ENCODE measurements around the gene EPG5. TPM values are rescaled to one million over a fixed set of nuclear protein-coding genes. Genes with fewer than 3 reads are reported as not detected.

The EPG5 gene
- total and polyA plus RNA-seq, 7 donors, result 4.4 to 19.9 (median 11.9) TPM

DNA sequence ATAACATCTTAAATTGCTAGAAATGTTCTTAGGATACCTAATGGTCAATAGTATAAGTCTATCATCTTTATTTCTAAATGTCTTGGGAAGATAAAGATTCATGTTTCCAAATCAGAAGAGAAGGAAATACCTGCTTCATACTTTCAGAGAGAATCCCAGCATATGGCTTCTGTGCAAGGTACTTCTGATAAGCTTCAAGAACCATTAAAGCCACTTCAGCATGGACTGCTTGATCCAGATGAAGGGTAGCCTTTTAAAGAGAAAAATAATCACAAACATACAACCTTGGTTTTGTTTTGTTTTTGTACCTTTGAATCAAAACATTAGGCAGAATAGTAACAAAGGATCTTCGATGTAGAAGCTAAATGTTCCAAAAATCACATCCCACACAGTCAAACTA lies 44.0 kb downstream of the EPG5 start:
- H3K27me3 ChIP-seq (ENCODE audit: insufficient read depth in 3 of 3, low read length in 2 of 3), result no peaks in the 10 kb centered on the region
- 94 to 100% (median 100%) methylated on average over 1 of the region's 1 CpG for WGBS, 3 donors
- peaks cover 6% of the 10 kb centered on the region for H3K4me1 ChIP-seq
- H3K36me3 ChIP-seq (ENCODE audit: insufficient read depth in 1 of 2, low read depth in 1 of 2), result peaks cover 6 to 86% of the 10 kb centered on the region in 2 donors
- DNase-seq, result no peak
- intact Hi-C loops (cut with DNase I), result no loop called here
- no peaks in the 10 kb centered on the region for H3K9me3 ChIP-seq
- no peak for ATAC-seq
- no peak overlapping the region for H3K4me3 ChIP-seq
- TF ChIP-seq, protein P1, sequence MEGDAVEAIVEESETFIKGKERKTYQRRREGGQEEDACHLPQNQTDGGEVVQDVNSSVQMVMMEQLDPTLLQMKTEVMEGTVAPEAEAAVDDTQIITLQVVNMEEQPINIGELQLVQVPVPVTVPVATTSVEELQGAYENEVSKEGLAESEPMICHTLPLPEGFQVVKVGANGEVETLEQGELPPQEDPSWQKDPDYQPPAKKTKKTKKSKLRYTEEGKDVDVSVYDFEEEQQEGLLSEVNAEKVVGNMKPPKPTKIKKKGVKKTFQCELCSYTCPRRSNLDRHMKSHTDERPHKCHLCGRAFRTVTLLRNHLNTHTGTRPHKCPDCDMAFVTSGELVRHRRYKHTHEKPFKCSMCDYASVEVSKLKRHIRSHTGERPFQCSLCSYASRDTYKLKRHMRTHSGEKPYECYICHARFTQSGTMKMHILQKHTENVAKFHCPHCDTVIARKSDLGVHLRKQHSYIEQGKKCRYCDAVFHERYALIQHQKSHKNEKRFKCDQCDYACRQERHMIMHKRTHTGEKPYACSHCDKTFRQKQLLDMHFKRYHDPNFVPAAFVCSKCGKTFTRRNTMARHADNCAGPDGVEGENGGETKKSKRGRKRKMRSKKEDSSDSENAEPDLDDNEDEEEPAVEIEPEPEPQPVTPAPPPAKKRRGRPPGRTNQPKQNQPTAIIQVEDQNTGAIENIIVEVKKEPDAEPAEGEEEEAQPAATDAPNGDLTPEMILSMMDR (IDR thresholded peaks at IDR 0.05), result no peak
- H3K27ac ChIP-seq, result no peak overlapping the region

DNA sequence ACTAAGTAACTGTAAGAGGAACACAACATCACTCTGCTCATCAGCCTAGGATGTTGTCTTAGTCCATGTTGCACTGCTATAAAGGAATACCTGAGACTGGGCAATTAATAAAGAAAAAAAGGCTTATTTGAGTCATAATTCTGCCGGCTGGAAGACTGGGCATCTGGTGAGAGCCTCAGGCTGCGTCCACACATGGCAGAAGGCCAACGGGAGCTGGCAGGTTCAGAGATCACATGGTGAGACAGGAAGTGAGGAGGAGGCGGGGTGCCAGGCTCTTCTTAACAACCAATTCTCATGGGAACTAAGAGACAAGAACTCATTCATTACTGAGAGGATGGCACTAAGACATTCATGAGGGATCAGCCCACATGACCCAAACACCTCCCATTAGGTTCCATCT lies 46.8 kb downstream of the EPG5 start:
- Histone ChIP-seq H3K36me3 (ENCODE audit: insufficient read depth in 1 of 2, low read depth in 1 of 2) (peaks cover 11 to 94% of the 10 kb centered on the region in 2 donors), H3K27ac (peak overlapping the region; percentile 68), H3K4me3 (no peak overlapping the region), H3K9me3 (no peaks in the 10 kb centered on the region), H3K27me3 (ENCODE audit: insufficient read depth in 3 of 3, low read length in 2 of 3) (no peaks in the 10 kb centered on the region), H3K4me1 (peaks cover 6% of the 10 kb centered on the region)
- ATAC-seq (peak; percentile 83 to 97 (median 90)), DNase-seq (peak; percentile 82 to 93)
- intact Hi-C loops (cut with DNase I), result no loop called here
- TF ChIP-seq, protein P1 (IDR thresholded peaks at IDR 0.05), result no peak
- 12 to 24% (median 15%) methylated on average over 4 of the region's 4 CpGs for WGBS, 3 donors

DNA sequence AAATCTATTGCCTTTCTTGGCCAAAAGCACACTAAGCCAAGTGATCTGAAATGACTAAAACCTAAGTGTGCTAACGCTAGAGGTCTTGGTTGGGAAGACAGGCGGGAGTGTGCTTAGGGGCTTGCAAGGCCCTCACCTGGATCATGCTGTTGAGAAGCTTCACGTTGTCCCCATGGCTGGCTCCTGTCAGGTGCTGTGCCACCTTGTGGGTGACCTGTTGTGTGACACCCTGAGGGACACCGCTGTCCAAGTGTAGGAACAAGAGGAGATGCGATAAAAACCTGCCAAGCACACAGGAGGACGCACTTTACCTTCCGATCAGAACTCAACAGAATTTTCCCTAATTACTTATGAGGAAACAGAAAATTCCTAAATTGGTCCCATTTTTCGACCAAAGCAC lies 50.8 kb downstream of the EPG5 start:
- H3K4me1 ChIP-seq, result peaks cover 6% of the 10 kb centered on the region
- DNase-seq (no peak), ATAC-seq (no peak)
- H3K27me3 ChIP-seq (ENCODE audit: insufficient read depth in 3 of 3, low read length in 2 of 3), result no peaks in the 10 kb centered on the region
- peaks cover 20 to 94% of the 10 kb centered on the region in 2 donors for H3K36me3 ChIP-seq (ENCODE audit: insufficient read depth in 1 of 2, low read depth in 1 of 2)
- no peak overlapping the region for H3K27ac ChIP-seq
- WGBS, 3 donors, result 91 to 92% (median 91%) methylated on average over 8 of the region's 8 CpGs
- intact Hi-C loops (cut with DNase I), result no loop called here
- H3K9me3 ChIP-seq, result no peaks in the 10 kb centered on the region
- TF ChIP-seq, protein P1 (IDR thresholded peaks at IDR 0.05), result no peak
- no peak overlapping the region for H3K4me3 ChIP-seq

DNA sequence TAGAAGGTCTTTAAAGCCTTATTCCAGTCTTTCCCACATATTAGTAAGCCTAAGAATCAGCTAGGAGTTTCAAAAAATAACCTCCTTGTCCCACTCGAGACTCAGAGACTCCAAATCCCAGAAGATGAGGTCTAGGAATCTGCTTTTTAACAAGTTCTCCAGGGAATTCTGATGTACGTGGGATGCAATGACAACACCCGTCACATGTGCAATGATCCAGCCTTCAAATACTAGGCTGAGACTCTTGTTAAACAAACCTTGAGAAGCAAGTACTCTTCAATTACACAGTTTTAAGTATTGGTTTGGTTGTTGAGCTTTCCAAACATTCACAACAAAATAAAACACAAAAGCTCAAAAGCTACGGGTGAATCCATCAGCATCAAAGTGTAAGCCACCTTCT lies 53.9 kb downstream of the EPG5 start:
- H3K27ac ChIP-seq, result no peak overlapping the region
- ATAC-seq (no peak), DNase-seq (no peak)
- no peaks in the 10 kb centered on the region for H3K27me3 ChIP-seq (ENCODE audit: insufficient read depth in 3 of 3, low read length in 2 of 3)
- H3K36me3 ChIP-seq (ENCODE audit: insufficient read depth in 1 of 2, low read depth in 1 of 2), result peaks cover 26 to 100% of the 10 kb centered on the region in 2 donors
- H3K4me3 ChIP-seq, result no peak overlapping the region
- intact Hi-C loops (cut with DNase I), result no loop called here
- H3K4me1 ChIP-seq, result no peaks in the 10 kb centered on the region
- TF ChIP-seq, protein P1 (IDR thresholded peaks at IDR 0.05), result no peak
- 79 to 82% (median 80%) methylated on average over 4 of the region's 4 CpGs for WGBS, 3 donors
- H3K9me3 ChIP-seq, result no peaks in the 10 kb centered on the region

DNA sequence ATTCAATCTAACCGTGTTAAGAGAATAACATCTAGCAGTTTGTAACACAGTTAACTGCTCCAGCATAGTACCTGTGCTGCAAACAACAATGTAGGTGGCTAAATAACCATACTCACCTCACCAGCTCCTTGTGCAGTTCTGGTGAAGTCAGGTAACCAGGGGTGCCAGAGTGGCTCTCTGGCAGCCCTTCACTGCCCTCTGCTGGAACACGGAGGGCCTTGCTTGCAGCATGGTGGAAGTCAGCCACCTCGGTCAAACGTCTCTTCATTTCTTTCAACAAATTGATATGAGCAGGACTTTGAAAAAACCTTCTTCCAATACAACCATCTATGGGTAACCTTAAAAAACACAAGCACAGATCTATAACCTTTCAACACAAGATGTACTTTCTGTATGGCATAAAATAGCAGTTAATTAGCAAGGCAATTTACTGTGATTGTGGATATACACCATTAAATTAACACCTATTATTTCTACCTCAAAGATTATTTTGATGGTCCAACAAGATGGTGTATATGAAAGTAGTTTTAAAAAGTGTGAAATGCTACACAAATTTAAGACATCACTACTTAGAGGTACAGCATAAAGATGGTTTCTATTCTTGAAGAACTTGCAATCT lies 56.6 kb downstream of the EPG5 start:
- Histone ChIP-seq H3K27me3 (ENCODE audit: insufficient read depth in 3 of 3, low read length in 2 of 3) (no peaks in the 10 kb centered on the region), H3K9me3 (no peaks in the 10 kb centered on the region), H3K27ac (no peak overlapping the region), H3K4me1 (no peaks in the 10 kb centered on the region), H3K4me3 (no peak overlapping the region), H3K36me3 (ENCODE audit: insufficient read depth in 1 of 2, low read depth in 1 of 2) (peaks cover 28 to 100% of the 10 kb centered on the region in 2 donors)
- DNase-seq, result peak in 1 of 2 donors; percentile 21
- peak in 3 of 4 donors; percentile 53 to 65 (median 59) for ATAC-seq
- TF ChIP-seq, protein P1 (IDR thresholded peaks at IDR 0.05), result peak; percentile 56
- WGBS, 3 donors, result 45 to 54% (median 49%) methylated on average over 4 of the region's 4 CpGs
- intact Hi-C loops (cut with DNase I), result no loop called here

All from psoas muscle (tissue), 8 donors.